ENCODE data around the gene ANAPC2. TPM values are rescaled to one million over a fixed set of nuclear protein-coding genes. Genes with fewer than 3 reads are reported as not detected.

The ANAPC2 gene
- total and polyA plus RNA-seq, 2 of the 4 experiments (the other 2 are of a cell fraction): 9.3 to 29.5 TPM

GRCh38 chr9:137140151-137141012 is 48.0 kb downstream of the ANAPC2 start:
- 39% methylated on average over 11 of the region's 26 CpGs; no CpG with 5 or more reads in 1 of the 2 experiments for WGBS, 2 experiments (ENCODE audit: extremely low coverage in 2 of 2, insufficient read length in 1 of 2)
- H2BK15ac ChIP-seq (ENCODE audit: low read depth, low read length): no peak overlapping the region
- H3K79me1 ChIP-seq (ENCODE audit: low read depth in 1 of 2, low read length in 2 of 2): no peaks in the 10 kb centered on the region
- H2AFZ ChIP-seq (replicated peaks; ENCODE audit: low read length, poor library complexity): no peak overlapping the region
- no peaks in the 10 kb centered on the region; the same call in 1 of the 2 replicates for H4K20me1 ChIP-seq (ENCODE audit: insufficient read depth, low read length)
- H3K4me1 ChIP-seq (ENCODE audit: control insufficient read depth, insufficient read depth, low read length): no peaks in the 10 kb centered on the region; the same call in 1 of the 2 replicates
- ChIA-PET POLR2A (ENCODE audit: unreplicated experiment) (no interaction called here), CTCF (no interaction called here)
- ATAC-seq (ENCODE audit: low read depth) (no peak), DNase-seq (no peak)
- no peak overlapping the region for H2BK120ac ChIP-seq (ENCODE audit: low read depth, low read length)
- no peak overlapping the region for H3K56ac ChIP-seq (ENCODE audit: extremely low read depth, insufficient read depth, low read length)
- no TSS peak for BruUV-seq (replicated peaks)
- H2BK5ac ChIP-seq (ENCODE audit: low read depth, low read length, poor library complexity, severe bottlenecking): no peak overlapping the region
- dilution Hi-C loops (cut with HindIII; ENCODE audit: low sequenced_read_pairs, unreplicated experiment): no loop called here
- H3K27me3 ChIP-seq (ENCODE audit: control insufficient read depth, insufficient read depth, low read length): peaks cover 69% of the 10 kb centered on the region
- H3K18ac ChIP-seq (ENCODE audit: low read depth, low read length): no peak overlapping the region
- no peak overlapping the region for H3K4me2 ChIP-seq (ENCODE audit: low read depth, low read length)
- peaks cover 4% of the 10 kb centered on the region; the same call in 1 of the 2 replicates for H3K9me1 ChIP-seq (ENCODE audit: insufficient read depth, low read length)
- H4K5ac ChIP-seq (ENCODE audit: low read depth, low read length): no peak overlapping the region
- H2AK5ac ChIP-seq (ENCODE audit: low read depth, low read length): no peak overlapping the region
- H4K91ac ChIP-seq (ENCODE audit: insufficient read depth, low read depth, low read length): no peak overlapping the region
- in situ Hi-C loops (cut with MboI; ENCODE audit: low sequenced_read_pairs): no loop called here
- no peak overlapping the region for H3K9ac ChIP-seq (ENCODE audit: low read depth, low read length)
- H3K4ac ChIP-seq (ENCODE audit: low read depth, low read length): no peak overlapping the region
- H4K8ac ChIP-seq (ENCODE audit: low read depth in 2 of 2, low read length in 2 of 2): no peak overlapping the region
- H3K27ac ChIP-seq (ENCODE audit: insufficient read depth, low read length): no peak overlapping the region
- H3K4me3 ChIP-seq (ENCODE audit: insufficient read depth, low read depth, low read length): no peak overlapping the region
- H3K14ac ChIP-seq (replicated peaks; ENCODE audit: low read depth, low read length): no peak overlapping the region
- H3K23ac ChIP-seq (ENCODE audit: low read depth, low read length): no peak overlapping the region; the same call in 1 of the 2 replicates
- peak overlapping the region; percentile 16 for H2AK9ac ChIP-seq (replicated peaks; ENCODE audit: low read depth, low read length, poor library complexity)
- H3K9me3 ChIP-seq (ENCODE audit: control insufficient read depth, insufficient read depth, low read length): no peaks in the 10 kb centered on the region
- intact Hi-C loops (cut with micrococcal nuclease): no loop called here
- H3K36me3 ChIP-seq (ENCODE audit: control insufficient read depth, insufficient read depth, low read length): no peaks in the 10 kb centered on the region
- no peak overlapping the region for H2BK20ac ChIP-seq (ENCODE audit: low read depth, low read length)
- TF ChIP-seq MAZ (IDR thresholded peaks at IDR 0.05; ENCODE audit: borderline replicate concordance, low read depth, low read length): no peak
- no peak for TF ChIP-seq MXI1 (IDR thresholded peaks at IDR 0.05; ENCODE audit: borderline replicate concordance, low read depth, low read length)
- TF ChIP-seq FOS (IDR thresholded peaks at IDR 0.05; ENCODE audit: low read depth, low read length): no peak
- no peak for TF ChIP-seq POLR2A (IDR thresholded peaks at IDR 0.05; ENCODE audit: low read depth, low read length)
- no peak for TF ChIP-seq BHLHE40 (IDR thresholded peaks at IDR 0.05; ENCODE audit: low read depth, low read length)
- TF ChIP-seq RAD21 (IDR thresholded peaks at IDR 0.05; ENCODE audit: low read length): no peak
- no peak for TF ChIP-seq CEBPB (IDR thresholded peaks at IDR 0.05; ENCODE audit: low read depth, low read length)
- no peak for TF ChIP-seq MAFK (IDR thresholded peaks at IDR 0.05; ENCODE audit: low read depth, low read length)
- TF ChIP-seq USF2 (IDR thresholded peaks at IDR 0.05; ENCODE audit: low read depth, low read length): no peak
- TF ChIP-seq CTCF (conservative IDR thresholded peaks at IDR 0.05; ENCODE audit: low read depth, low read length): no peak
- no peak for TF ChIP-seq RFX5 (IDR thresholded peaks at IDR 0.05; ENCODE audit: low read depth, low read length)
- no peak for TF ChIP-seq SMC3 (IDR thresholded peaks at IDR 0.05; ENCODE audit: low read depth, low read length)
- TF ChIP-seq NFE2L2 (IDR thresholded peaks at IDR 0.05; ENCODE audit: low read depth, low read length): no peak
- no peak for TF ChIP-seq RCOR1 (IDR thresholded peaks at IDR 0.05; ENCODE audit: insufficient replicate concordance, low read length)
- no peak for TF ChIP-seq CHD1 (IDR thresholded peaks at IDR 0.05; ENCODE audit: low read depth, low read length)
